K562 (cell line): ENCODE results near the gene AGBL1.

Source experiments
- CTCF ChIP-seq, 3 experiments: IDR thresholded peaks in 2 of 3; conservative IDR thresholded peaks in 1 of 3; 2 replicates each; pipeline ENCODE4 v1.5.1; 2011 to 2012; ENCODE audit warnings: low read length in 3 of 3, mild to moderate bottlenecking in 3 of 3, control low read depth in 2 of 3, improper control_type of control experiment in 1 of 3, inconsistent platforms in 1 of 3, low read depth in 1 of 3, mixed read lengths in 1 of 3, moderate library complexity in 1 of 3; ENCODE audit not compliant: insufficient read depth in 2 of 3
- EZH2 ChIP-seq: IDR thresholded peaks from 2 replicates; pipeline ENCODE4 v1.6.1; 2012; ENCODE audit warnings: low read depth, mild to moderate bottlenecking, inconsistent platforms, low read length, borderline replicate concordance
- SMAD3 ChIP-seq: fragments of 450-650 bp; formaldehyde crosslinking; conservative IDR thresholded peaks from 2 replicates; pipeline ENCODE4 v1.4.0; 2020; ENCODE audit warnings: mild to moderate bottlenecking
- TCF3 ChIP-seq: sonication (generic); formaldehyde crosslinking; IDR thresholded peaks from 2 replicates; pipeline ENCODE4 v1.4.0; 2020; ENCODE audit warnings: mild to moderate bottlenecking, missing genetic modification reagents
- ZNF77 ChIP-seq: fragments of 250-450 bp; sonication (Bioruptor Pico); IDR thresholded peaks from 2 replicates; pipeline ENCODE4 v1.5.0; 2020
- ZNF780A ChIP-seq: fragments of 250-450 bp; sonication (Bioruptor Pico); IDR thresholded peaks from 2 replicates; pipeline ENCODE4 v1.5.0; 2021; ENCODE audit warnings: mild to moderate bottlenecking

DNA sequence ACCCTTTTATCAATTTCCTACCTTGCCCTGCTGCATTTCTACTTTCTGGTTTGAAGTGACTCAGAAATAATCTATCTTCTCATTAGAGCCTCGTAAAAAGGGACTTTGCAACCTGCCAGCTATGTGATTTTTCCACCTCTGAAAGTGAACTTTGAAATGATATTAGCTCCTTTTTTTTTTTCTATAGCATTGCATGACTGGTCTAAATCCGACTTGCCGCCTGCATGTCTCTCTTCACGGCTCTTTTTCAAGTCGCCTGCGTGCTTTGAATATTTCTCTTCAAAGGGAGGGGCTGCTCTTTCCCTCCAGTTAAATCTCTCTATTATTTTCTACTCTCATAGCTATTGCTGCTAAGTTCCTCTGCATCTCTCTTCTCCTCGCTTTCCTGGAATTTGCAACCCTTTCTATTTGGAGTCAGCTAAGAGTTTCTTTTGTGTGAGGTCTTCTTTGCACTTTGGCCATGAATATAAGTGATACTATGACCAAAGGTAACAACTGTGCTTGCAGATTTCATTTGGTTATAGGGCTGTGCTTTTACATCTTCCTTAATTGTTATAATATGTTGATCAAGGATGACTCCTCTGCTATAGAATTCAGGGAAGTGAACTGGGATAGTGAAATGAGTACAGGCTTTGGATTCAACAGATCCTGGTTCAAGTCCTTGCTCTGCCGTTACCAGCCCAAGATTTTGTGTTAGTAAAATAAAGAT lies 541.1 kb downstream of the AGBL1 start:
- no peak for TF ChIP-seq EZH2
- no peak for TF ChIP-seq SMAD3 (CRISPR knock-in tag)
- no peak for TF ChIP-seq ZNF780A (CRISPR knock-in tag)
- no peak for TF ChIP-seq TCF3
- TF ChIP-seq ZNF77 (CRISPR knock-in tag) = no peak
- no peak for TF ChIP-seq CTCF (IDR thresholded peaks at IDR 0.05 in 2 of 3, conservative IDR thresholded peaks at IDR 0.05 in 1 of 3; ENCODE audit: insufficient read depth in 2 of 3, low read depth in 1 of 3, low read length in 3 of 3)
